Thyroid gland (tissue), 4 donors: ENCODE measurements around the gene TSSK3. TPM values are rescaled to one million over a fixed set of nuclear protein-coding genes. Genes with fewer than 3 reads are reported as not detected.

Experiments
- DNase-seq, 2 donors: peaks; one replicate each; pipeline ENCODE4 v3.0.0-alpha.2; 2019
- H3K27ac ChIP-seq, 3 donors: fragments of 200-600 bp; sonication (generic); 1 replicate in 2 of 3; 2 replicates in 1 of 3; pipeline ENCODE4 v1.5.1; 2016 to 2019; ENCODE audit warnings: mild to moderate bottlenecking in 1 of 3, moderate library complexity in 1 of 3
- H3K27me3 ChIP-seq: fragments of 200-600 bp; sonication (generic); one replicate; pipeline ENCODE4 v1.5.1; 2019
- H3K36me3 ChIP-seq, 2 donors: fragments of 200-600 bp; sonication (generic); one replicate each; pipeline ENCODE4 v1.5.1; 2016 to 2019
- H3K4me1 ChIP-seq, 2 donors: fragments of 200-600 bp; sonication (generic); one replicate each; pipeline ENCODE4 v1.5.1; 2017 to 2019
- H3K4me3 ChIP-seq, 3 donors: fragments of 200-600 bp; sonication (generic); replicated peaks in 1 of 3; 1 replicate in 2 of 3; 2 replicates in 1 of 3; pipeline ENCODE4 v1.5.1; 2016; ENCODE audit warnings: mild to moderate bottlenecking in 1 of 3
- H3K9me3 ChIP-seq: fragments of 200-600 bp; sonication (generic); one replicate; pipeline ENCODE4 v1.5.1; 2017
- CTCF ChIP-seq, 6 experiments: fragments of 200-600 bp in 3 of 6; fragments of 450-650 bp in 3 of 6; sonication (generic) in 3 of 6; IDR thresholded peaks; one replicate each; pipeline ENCODE4 v1.5.1; 2016 to 2019; ENCODE audit warnings: antibody characterized with exemption in 6 of 6, mild to moderate bottlenecking in 2 of 6, inconsistent platforms in 1 of 6, moderate library complexity in 1 of 6
- POLR2A ChIP-seq, 2 donors: fragments of 450-650 bp; IDR thresholded peaks; one replicate each; pipeline ENCODE4 v1.6.1; 2017; ENCODE audit warnings: antibody characterized with exemption in 2 of 2, mild to moderate bottlenecking in 2 of 2, moderate library complexity in 1 of 2
- WGBS, 2 donors: methylation state at CpG; one replicate each; pipeline ENCODE4 v1.1.5; 2017; 5-methylcytosine and 5-hydroxymethylcytosine counted together
- intact Hi-C: fragments of 100-400 bp; cut with DNase I; formaldehyde crosslinking; loops from one replicate; pipeline ENCODE4 v1.15.1; 2023
- total RNA-seq, 4 donors: library from RNA; depleted of rRNA; stranded (reverse); fragments of >200 nt; gene quantifications; one replicate each; pipeline ENCODE4 v1.2.3, GENCODE V29; 2016

TSSK3 gene
- total RNA-seq, 4 donors from 2014 or later, result 1.2 to 6.0 (median 2.9) TPM

DNA sequence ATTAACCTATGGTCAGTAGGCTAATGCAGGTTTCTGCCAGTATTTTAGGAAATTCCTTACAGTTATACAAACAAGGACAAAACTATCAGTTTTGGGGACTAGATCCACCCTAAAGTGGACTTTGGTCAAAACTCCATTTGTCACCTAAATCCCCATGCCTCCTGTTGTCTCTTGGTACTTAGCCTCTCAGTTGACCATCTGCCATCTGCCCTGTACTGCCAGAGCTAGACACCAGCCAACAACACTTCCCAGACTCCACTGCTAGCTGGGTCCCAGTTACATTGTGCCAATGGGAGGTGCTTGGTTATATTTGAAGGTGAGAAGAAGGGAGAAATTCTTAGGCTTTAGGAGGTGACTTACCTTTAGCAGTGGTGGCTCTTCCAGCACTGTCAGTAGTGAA lies 48.9 kb downstream of the TSSK3 start:
- Histone ChIP-seq H3K27me3 (no peaks in the 10 kb centered on the region), H3K4me1 (peaks cover 0 to 5% of the 10 kb centered on the region in 2 donors), H3K36me3 (no peaks in the 10 kb centered on the region), H3K9me3 (no peaks in the 10 kb centered on the region), H3K27ac (no peak overlapping the region), H3K4me3 (no peak overlapping the region)
- intact Hi-C loops, result no loop called here
- no peak for DNase-seq
- TF ChIP-seq CTCF (IDR thresholded peaks at IDR 0.05) (no peak), POLR2A (IDR thresholded peaks at IDR 0.05) (no peak)

DNA sequence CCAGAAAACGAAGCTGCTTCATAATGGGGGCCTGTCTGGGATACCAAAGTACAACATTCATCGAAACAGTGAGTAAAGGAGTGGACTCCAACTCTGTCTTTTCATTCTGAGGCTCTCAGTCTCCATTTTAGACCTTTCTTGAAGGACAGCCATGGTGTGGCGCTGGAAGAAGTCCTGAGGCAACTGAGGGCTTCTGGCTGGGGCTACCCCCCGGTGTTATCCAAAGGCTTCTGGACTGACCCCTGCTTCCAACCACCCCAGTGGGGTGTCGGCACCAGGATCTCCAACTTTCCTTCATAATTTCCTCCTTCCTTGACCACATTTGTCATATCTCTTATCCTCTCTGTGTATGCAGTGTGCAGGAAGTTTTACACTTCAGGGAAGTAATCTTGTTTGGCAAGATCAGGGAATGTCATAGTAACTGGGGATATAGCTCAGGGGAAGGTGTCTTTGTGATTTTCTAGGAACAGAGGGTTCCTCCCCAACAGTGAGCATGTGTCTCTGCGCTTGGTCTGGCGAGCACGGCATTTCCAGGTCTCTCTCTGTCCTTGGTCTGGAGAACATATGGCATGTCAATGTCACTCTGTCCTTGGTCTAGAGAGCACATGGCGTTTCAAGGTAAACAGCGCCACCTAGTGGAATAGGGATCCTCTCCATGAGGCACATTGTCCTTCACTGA lies 51.3 kb downstream of the TSSK3 start:
- DNase-seq, result peak; percentile 53 to 65
- no peaks in the 10 kb centered on the region for H3K36me3 ChIP-seq
- WGBS, 2 donors, result 58 to 59% methylated on average over 10 of the region's 10 CpGs
- H3K4me3 ChIP-seq, result no peak overlapping the region
- H3K4me1 ChIP-seq, result peaks cover 0 to 5% of the 10 kb centered on the region in 2 donors
- intact Hi-C loops, result no loop called here
- peak; percentile 21 to 75 (median 66) for TF ChIP-seq CTCF (IDR thresholded peaks at IDR 0.05)
- TF ChIP-seq POLR2A (IDR thresholded peaks at IDR 0.05), result no peak
- no peaks in the 10 kb centered on the region for H3K9me3 ChIP-seq
- no peaks in the 10 kb centered on the region for H3K27me3 ChIP-seq
- no peak overlapping the region for H3K27ac ChIP-seq

Other genes starting within 250 kb of the TSSK3 start
- gene TXLNA, start 182.9 kb upstream of the TSSK3 start, total RNA-seq, result 10 to 100 TPM; 47.7 to 69.4 (median 60.6) TPM
- 1 to 10 TPM; 2.2 to 7.6 (median 5.2) TPM for gene CCDC28B, start 161.9 kb upstream of the TSSK3 start, total RNA-seq
- 1 to 10 TPM; 5.4 to 8.4 (median 6.7) TPM for gene IQCC, start 156.9 kb upstream of the TSSK3 start, total RNA-seq
- not detected for gene DCDC2B, start 153.4 kb upstream of the TSSK3 start, total RNA-seq
- gene TMEM234, start 140.2 kb upstream of the TSSK3 start, total RNA-seq, result 10 to 100 TPM; 38.4 to 52.8 (median 39.2) TPM
- gene EIF3I, start 140.1 kb upstream of the TSSK3 start, total RNA-seq, result 100 to 1,000 TPM; 193 to 383 (median 216) TPM
- 1 to 10 TPM; 3.6 to 5.6 (median 4.1) TPM for gene FAM167B, start 115.3 kb upstream of the TSSK3 start, total RNA-seq
- gene LCK, start 111.3 kb upstream of the TSSK3 start, total RNA-seq, result 1 to 10 TPM; 2.2 to 4.0 (median 3.5) TPM
- 10 to 100 TPM; 78.2 to 96.8 (median 85.0) TPM for gene HDAC1, start 70.5 kb upstream of the TSSK3 start, total RNA-seq
- gene MARCKSL1, start 26.3 kb upstream of the TSSK3 start, total RNA-seq, result 10 to 100 TPM; 62.1 to 97.3 (median 70.6) TPM
- 10 to 100 TPM in 1 of 4 donors, 1 to 10 TPM in 3; 5.1 to 20.0 (median 7.4) TPM for gene FAM229A, start 54 bp upstream of the TSSK3 start, total RNA-seq
- gene BSDC1, start 31.9 kb downstream of the TSSK3 start, total RNA-seq, result 100 to 1,000 TPM in 3 of 4 donors, 10 to 100 TPM in 1; 93.0 to 132 (median 101) TPM
- under 1 TPM in 1 of 4 donors, not detected in 3; under 0.01 TPM for gene ZBTB8B, start 102.5 kb downstream of the TSSK3 start, total RNA-seq
- gene ZBTB8A, start 176.9 kb downstream of the TSSK3 start, total RNA-seq, result 10 to 100 TPM; 10.6 to 20.6 (median 12.6) TPM